ENCODE data around the gene PTGER2.
A peak's percentile ranks its signal among the peaks of the same experiment; 100 is the strongest.

PTGER2 gene

GRCh38 chr14:52342849-52343596, 28.9 kb downstream of the PTGER2 start:
- no peak for DNase-seq

DNA sequence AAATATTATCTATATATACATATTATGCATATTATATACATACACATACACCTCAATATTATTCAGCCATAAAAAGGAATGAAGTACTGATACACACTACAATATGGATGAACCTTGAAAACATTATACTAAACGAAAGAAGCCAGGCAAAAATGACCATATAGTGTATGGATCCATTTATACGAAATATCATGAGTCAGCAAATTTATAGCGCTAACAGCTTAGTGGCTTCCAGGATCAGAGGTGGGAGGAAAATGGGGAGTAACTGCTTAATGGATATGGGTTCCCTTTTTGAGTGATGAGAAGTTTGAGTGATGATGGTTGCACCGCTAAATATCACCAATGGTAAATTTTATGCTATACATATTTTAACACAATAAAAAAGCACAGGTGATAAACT, 32.7 kb downstream of the PTGER2 start:
- no peak for DNase-seq

GRCh38 chr14:52348279-52348678, 34.2 kb downstream of the PTGER2 start:
- no peak for DNase-seq

- DNase-seq, result no peak
These were observed 34.7 kb downstream of the PTGER2 start for GRCh38 chr14:52348776-52349175.

DNA sequence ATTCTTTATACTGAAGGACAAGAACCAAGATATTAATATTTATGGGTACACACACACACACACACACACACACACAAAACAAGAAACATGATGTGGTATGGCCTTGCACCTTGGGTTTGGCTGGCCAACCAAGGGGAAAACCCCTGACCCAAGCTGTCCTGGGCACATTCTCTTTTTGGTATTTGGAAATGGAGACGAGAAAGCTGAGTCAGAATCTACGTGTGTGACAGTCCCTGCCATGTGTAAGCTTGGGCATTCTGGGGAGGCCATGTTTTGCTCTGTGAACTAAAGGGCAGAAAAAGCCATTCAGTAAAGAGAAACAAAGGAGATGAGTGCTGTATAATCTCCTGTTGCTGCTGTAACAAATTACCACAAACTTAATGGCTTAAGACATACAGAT, 35.6 kb downstream of the PTGER2 start:
- no peak for DNase-seq

- DNase-seq, result no peak
These were observed 36.3 kb downstream of the PTGER2 start for GRCh38 chr14:52350445-52350844.

- peak; percentile 27 for DNase-seq
These were observed 37.3 kb downstream of the PTGER2 start for GRCh38 chr14:52351233-52352060.

- DNase-seq, result no peak
These were observed 38.0 kb downstream of the PTGER2 start for GRCh38 chr14:52352061-52352491.

GRCh38 chr14:52352569-52352968, 38.5 kb downstream of the PTGER2 start:
- no peak for DNase-seq

DNA sequence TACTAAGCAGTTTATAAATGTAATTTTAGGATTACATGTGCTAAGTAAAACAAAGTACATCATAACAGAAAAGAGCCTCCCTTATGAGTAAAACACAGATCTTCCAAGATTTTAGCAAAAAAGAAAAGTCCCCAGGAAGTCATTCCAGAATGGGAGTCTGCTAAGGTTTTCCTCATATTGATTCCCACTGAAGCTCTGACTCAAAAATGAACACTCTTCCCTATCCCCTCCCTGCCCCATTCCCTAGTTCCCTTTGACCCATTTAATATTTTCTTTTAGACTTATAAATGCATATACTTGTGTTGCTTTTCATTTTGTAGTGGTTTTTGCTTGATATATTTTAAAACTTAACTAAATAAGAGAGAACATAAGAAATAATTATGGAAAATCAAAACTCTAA, 40.1 kb downstream of the PTGER2 start:
- no peak for DNase-seq

DNA sequence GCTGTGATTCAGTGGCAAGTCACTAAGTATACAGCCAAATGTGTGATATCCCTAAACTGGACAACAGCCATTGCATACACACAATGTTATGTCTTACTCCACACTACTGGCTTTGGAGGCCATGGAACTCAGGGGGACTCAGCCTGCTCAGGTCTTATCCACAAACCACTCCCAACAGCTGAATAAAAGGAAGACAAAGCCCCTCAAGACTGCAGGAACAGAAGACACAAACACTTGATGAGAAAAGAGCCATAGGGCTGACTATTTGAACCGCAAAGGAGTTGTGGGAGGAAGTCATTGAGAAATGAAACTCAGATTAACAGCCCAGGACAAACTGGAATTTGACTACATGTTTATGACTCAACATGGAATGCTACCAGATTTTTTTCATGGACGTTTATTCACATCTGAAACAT, 40.9 kb downstream of the PTGER2 start:
- no peak for DNase-seq

DNA sequence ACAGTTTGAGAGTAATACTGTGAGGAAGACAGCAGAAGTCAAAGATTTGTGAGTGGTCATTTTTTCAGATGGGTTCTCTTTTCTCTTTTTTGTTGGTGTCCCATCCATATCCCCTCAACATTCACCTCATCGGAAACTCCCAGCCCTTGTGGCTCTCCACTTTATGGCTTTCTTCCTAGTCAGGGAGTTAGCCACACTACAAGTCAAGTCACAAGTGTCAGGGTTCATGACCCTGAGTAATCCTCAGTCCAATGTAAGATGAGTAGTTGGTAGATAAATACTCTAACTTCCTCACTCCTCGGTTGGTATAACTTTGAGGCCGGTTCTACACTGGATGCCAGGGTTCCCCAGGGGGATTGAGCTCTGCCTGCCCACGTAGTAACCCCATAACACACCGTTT, 41.4 kb downstream of the PTGER2 start:
- no peak for DNase-seq

GRCh38 chr14:52356025-52356424, 41.9 kb downstream of the PTGER2 start:
- DNase-seq, result peak; percentile 90

GRCh38 chr14:52360831-52361230, 46.7 kb downstream of the PTGER2 start:
- no peak for DNase-seq

- DNase-seq, result no peak
These were observed 49.1 kb downstream of the PTGER2 start for GRCh38 chr14:52363041-52363704.

DNA sequence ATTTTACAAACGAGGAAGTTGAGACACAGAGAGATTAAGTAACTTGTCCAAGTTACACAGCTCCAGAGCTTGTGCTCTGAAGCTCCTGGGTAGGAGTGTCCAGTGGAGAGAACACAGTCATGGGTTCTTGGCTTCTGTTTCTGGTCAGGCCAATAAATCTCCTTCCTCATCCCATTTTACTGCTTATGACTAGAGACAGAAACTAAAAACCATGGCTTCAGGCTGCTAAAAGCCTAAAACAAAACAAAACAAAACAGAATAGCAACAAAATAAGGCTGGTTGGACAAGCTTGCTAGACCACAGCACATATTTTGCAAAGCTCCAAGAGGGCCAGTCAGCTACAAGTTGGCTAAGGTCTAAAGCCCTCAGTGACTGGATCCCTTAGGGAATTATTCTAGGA, 49.8 kb downstream of the PTGER2 start:
- DNase-seq, result no peak

GRCh38 chr14:52365071-52365470, 51.0 kb downstream of the PTGER2 start:
- no peak for DNase-seq

- no peak for DNase-seq
These were observed 52.7 kb downstream of the PTGER2 start for GRCh38 chr14:52366796-52367315.

DNA sequence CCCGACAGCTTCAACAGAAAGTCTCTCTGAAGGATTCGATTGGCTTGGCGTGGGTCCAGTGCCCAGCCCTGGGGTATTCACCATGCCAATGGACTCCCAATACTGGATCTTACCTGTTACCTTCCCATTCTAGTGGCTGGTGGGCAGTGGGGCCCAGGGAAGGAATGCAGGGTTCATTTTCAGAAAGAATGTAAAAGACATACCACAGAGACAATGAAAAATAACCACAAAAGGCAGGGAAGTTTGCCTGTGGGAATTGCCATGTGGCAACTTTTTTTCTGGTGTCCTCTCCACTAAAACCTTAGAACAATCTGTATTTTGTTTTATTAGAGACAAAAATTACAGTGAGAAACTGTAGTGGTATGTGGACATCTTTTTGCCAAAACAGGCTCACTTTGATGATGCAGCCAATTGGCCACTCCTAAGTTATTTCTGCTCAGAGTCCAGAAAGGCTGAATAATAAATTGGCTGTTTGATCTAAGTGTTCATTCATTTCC, 55.2 kb downstream of the PTGER2 start:
- DNase-seq, result no peak

DNA sequence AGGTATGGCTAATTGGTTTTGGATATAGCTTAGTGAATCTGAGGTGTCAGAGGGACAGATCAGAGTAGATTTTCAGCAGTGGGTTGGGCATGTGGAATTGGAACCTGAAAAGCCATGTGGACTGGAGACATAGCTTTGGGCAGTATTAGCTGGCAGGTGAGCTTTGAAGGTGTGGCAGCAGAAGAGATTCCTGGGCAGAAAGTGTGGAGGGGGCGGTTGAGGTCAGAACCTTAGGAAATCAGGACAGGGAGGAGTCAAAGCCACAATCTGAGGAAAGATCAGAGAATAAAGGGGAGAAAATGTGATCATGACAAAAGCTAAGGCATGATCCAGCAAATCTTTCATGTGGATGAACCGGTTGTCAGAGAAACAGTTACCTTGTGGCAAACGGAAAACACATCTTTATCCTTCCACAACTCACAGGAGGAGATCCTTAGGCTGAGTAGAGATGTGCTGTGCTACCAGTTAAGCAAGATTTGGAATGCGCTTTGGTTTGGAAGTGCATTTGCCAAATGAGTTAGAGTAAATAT, 56.4 kb downstream of the PTGER2 start:
- no peak for DNase-seq

DNA sequence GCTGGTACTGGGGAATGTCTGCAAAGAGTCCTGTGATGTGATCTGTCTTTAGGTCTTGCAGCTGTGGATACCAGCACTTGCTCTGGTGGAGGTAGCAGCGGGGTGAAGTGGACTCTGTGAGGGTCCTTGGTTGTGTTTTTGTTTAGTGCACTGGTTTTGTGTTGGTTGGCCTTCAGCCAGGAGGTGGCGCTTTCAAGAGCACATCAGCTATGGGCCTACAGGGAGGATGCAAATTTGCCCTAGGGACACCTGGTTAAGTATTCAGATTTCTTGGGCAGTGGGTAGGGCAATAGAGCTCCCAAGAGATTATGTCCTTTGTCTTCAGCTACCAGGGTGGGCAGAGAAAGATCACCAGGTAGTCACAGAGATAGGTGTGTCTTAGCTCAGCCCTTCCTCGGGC, 63.8 kb downstream of the PTGER2 start:
- no peak for DNase-seq

Measured in NCI-H1105 treated with DMSO at 0.1 percent for 48 hours (cell line).